ENCODE results near the gene OR7G1.

DNA sequence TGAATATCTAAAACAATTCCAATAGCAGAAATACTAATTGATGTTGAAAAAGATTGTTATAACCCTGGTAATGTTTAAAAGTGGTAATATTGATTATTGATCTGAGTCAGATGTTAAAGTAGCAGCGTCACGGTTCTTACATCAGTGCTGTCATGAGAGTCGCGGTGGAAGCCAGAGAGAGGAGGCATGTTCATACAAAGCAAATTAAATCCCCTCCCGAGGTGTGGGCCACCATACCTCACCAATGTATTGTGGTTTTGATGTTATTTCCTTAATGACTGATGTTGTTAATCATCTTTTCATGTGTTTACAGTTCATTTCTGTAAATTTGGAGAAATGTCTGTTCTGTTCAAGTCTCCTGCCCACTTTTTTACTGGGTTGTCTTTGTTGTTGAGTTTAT lies 35.8 kb upstream of the OR7G1 start:
- TF ChIP-seq, protein P1, sequence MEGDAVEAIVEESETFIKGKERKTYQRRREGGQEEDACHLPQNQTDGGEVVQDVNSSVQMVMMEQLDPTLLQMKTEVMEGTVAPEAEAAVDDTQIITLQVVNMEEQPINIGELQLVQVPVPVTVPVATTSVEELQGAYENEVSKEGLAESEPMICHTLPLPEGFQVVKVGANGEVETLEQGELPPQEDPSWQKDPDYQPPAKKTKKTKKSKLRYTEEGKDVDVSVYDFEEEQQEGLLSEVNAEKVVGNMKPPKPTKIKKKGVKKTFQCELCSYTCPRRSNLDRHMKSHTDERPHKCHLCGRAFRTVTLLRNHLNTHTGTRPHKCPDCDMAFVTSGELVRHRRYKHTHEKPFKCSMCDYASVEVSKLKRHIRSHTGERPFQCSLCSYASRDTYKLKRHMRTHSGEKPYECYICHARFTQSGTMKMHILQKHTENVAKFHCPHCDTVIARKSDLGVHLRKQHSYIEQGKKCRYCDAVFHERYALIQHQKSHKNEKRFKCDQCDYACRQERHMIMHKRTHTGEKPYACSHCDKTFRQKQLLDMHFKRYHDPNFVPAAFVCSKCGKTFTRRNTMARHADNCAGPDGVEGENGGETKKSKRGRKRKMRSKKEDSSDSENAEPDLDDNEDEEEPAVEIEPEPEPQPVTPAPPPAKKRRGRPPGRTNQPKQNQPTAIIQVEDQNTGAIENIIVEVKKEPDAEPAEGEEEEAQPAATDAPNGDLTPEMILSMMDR (IDR thresholded peaks at IDR 0.05), result no peak
- no peak for TF ChIP-seq POLR2A (IDR thresholded peaks at IDR 0.05)
